ENCODE results near the gene DEAF1. TPM values are rescaled to one million over a fixed set of nuclear protein-coding genes. Genes with fewer than 3 reads are reported as not detected.

DEAF1 gene
- total and polyA plus RNA-seq, 10 of the 15 experiments (the other 5 are each of a cell fraction or from before 2014, with no cell fraction given), result 0.68 to 51.3 (median 25.9) TPM

DNA sequence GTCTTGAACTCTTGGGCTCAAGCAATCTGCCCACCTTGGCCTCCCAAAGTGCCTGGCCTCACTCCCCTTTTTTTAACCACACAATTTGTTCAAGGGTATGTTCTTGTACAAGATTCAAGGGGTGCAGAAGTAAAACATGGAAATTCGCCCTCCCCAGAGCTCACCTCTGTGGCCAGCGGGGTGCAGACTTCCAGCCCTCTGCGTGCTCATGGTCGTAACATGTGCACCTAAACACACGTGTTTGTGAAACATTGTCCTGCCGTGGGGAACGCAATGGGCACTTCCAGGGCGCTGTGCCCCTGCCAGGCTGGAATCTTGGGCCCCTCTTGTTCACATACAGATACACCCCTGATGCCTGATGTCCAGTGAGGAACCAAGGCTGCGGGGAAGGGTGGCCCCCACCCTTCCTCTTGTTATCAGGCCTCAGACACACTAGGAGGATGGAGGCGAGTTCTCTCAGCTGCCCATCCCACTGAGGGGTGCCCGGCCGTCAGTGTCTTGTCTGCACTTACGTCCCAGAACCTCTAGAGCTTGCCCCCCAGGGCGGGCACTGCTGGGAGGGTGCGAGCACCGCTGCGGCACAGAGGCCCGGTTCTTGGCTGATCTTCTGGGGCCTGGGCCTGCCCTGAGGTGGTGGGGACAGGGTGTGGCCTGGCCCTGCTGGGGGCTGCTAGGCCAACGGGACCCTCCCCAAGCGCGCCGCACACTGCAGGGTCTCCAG lies 6.9 kb upstream of the DEAF1 start:
- CTCF ChIA-PET, result no interaction called here

More for the DNA sequence above, 6.9 kb upstream of the DEAF1 start:
- peaks cover 4% of the 10 kb centered on the region for H3K79me2 ChIP-seq (ENCODE audit: control insufficient read depth, insufficient read depth, low read length)
- WGBS (ENCODE audit: insufficient coverage, insufficient replicate concordance, low lambda C conversion rate, missing lambda C conversion rate), result 94% methylated on average over 22 of the region's 22 CpGs
- no peak for FAIRE-seq
- H3K36me3 ChIP-seq (ENCODE audit: control insufficient read depth in 2 of 2, insufficient read depth in 2 of 2, low read length in 1 of 2), result peaks cover 0 to 5% of the 10 kb centered on the region in 2 experiments; a peak in 2 of 4 replicates
- H2AFZ ChIP-seq (ENCODE audit: control insufficient read depth, low read depth, low read length), result no peak overlapping the region
- ChIA-PET POLR2A (no interaction called here), SMC1A (ENCODE audit: uncharacterized antibody, unreplicated experiment) (no interaction called here), RAD21 (ENCODE audit: unreplicated experiment) (no interaction called here)
- H3K27me3 ChIP-seq (replicated peaks in 1 of 2; ENCODE audit: control insufficient read depth in 2 of 2, insufficient read depth in 2 of 2, low read length in 1 of 2), result no peaks in the 10 kb centered on the region; a peak in 1 of 4 replicates
- no peaks in the 10 kb centered on the region for H3K9me3 ChIP-seq (replicated peaks; ENCODE audit: control insufficient read depth, insufficient read depth, low read length)
- ATAC-seq, result no peak
- DNase-seq (ENCODE audit: low read depth, low spot score), result no peak
- H3K27ac ChIP-seq (ENCODE audit: control insufficient read depth, insufficient read depth), result no peak overlapping the region
- no peak overlapping the region for H3K4me3 ChIP-seq
- intact Hi-C loops (cut with micrococcal nuclease; ENCODE audit: unreplicated experiment), result no loop called here
- peaks cover 8% of the 10 kb centered on the region for H3K4me1 ChIP-seq (ENCODE audit: control insufficient read depth, insufficient read depth, low read length)
- BruUV-seq (replicated peaks), result no TSS peak
- TF ChIP-seq, protein P1, sequence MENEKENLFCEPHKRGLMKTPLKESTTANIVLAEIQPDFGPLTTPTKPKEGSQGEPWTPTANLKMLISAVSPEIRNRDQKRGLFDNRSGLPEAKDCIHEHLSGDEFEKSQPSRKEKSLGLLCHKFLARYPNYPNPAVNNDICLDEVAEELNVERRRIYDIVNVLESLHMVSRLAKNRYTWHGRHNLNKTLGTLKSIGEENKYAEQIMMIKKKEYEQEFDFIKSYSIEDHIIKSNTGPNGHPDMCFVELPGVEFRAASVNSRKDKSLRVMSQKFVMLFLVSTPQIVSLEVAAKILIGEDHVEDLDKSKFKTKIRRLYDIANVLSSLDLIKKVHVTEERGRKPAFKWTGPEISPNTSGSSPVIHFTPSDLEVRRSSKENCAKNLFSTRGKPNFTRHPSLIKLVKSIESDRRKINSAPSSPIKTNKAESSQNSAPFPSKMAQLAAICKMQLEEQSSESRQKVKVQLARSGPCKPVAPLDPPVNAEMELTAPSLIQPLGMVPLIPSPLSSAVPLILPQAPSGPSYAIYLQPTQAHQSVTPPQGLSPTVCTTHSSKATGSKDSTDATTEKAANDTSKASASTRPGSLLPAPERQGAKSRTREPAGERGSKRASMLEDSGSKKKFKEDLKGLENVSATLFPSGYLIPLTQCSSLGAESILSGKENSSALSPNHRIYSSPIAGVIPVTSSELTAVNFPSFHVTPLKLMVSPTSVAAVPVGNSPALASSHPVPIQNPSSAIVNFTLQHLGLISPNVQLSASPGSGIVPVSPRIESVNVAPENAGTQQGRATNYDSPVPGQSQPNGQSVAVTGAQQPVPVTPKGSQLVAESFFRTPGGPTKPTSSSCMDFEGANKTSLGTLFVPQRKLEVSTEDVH (IDR thresholded peaks at IDR 0.05; ENCODE audit: low read depth, partially characterized antibody), result no peak
- TF ChIP-seq CBX3 (IDR thresholded peaks at IDR 0.05; ENCODE audit: borderline replicate concordance, low read depth) (no peak), FOXK2 (IDR thresholded peaks at IDR 0.05) (no peak), JUNB (IDR thresholded peaks at IDR 0.05) (no peak), RELA (IDR thresholded peaks at IDR 0.05; ENCODE audit: borderline replicate concordance, partially characterized antibody) (no peak), ZNF207 (IDR thresholded peaks at IDR 0.05; ENCODE audit: borderline replicate concordance) (no peak), STAT1 (conservative IDR thresholded peaks at IDR 0.05) (no peak), ZZZ3 (IDR thresholded peaks at IDR 0.05; ENCODE audit: control insufficient read depth, insufficient read length, low read depth) (no peak)
- H3K4me2 ChIP-seq (ENCODE audit: control insufficient read depth, insufficient read depth), result no peak overlapping the region
- H3K9ac ChIP-seq (ENCODE audit: control insufficient read depth, insufficient read depth, low read length), result no peak overlapping the region
- H4K20me1 ChIP-seq (ENCODE audit: control insufficient read depth, insufficient read depth), result no peaks in the 10 kb centered on the region
- in situ Hi-C loops (cut with MboI), result no loop called here

Measured in GM12878 (cell line).